ENCODE data around the gene EEF1G. TPM values are rescaled to one million over a fixed set of nuclear protein-coding genes. Genes with fewer than 3 reads are reported as not detected.

Gene EEF1G
- total RNA-seq, 1 experiment from 2014 or later = 2,008 TPM

DNA sequence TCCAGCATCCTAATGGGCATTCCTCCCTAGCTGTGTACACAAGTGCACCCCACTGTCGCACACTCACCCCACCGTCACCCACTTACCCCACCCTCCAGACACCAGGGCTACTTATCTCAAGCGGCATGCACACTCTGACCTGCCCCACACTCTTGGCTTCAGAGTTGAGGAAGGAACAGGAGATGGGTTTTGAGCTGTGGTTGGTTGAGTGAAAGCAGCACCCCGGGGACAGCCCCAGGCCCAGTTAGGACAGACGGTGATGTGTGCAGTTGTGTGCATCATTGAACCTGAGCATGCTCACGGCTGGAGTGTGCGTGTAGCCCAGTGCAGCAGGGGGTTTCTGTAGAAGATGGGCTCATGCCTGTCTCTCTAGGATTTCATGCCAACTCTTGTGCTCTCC lies 59.5 kb downstream of the EEF1G start:
- Histone ChIP-seq H4K20me1 (ENCODE audit: insufficient read depth) (peaks cover 6% of the 10 kb centered on the region; the same call in 1 of the 2 replicates), H3K36me3 (ENCODE audit: low read depth) (peaks cover 30% of the 10 kb centered on the region), H3F3A (ENCODE audit: insufficient read depth, low read depth) (peaks cover 56% of the 10 kb centered on the region), H3K9me3 (ENCODE audit: insufficient read depth, low read depth) (no peaks in the 10 kb centered on the region), H3K4me3 (no peak overlapping the region), H3K9me2 (ENCODE audit: insufficient read depth) (no peaks in the 10 kb centered on the region), H3K4me2 (no peak overlapping the region), H3K27me3 (ENCODE audit: insufficient read depth, low read depth) (no peaks in the 10 kb centered on the region), H3K79me2 (ENCODE audit: low read depth) (no peaks in the 10 kb centered on the region), H3K4me1 (replicated peaks; ENCODE audit: insufficient read depth) (peaks cover 16% of the 10 kb centered on the region), H2AFZ (no peak overlapping the region), H3K27ac (no peak overlapping the region)
- TF ChIP-seq EZH2 (IDR thresholded peaks at IDR 0.05; ENCODE audit: low read depth) = no peak
- no peak for TF ChIP-seq CTCF (conservative IDR thresholded peaks at IDR 0.05)
- intact Hi-C loops (cut with micrococcal nuclease; ENCODE audit: unreplicated experiment) = no loop called here
- no TSS peak for BruUV-seq (replicated peaks)
- ChIA-PET POLR2A (ENCODE audit: unreplicated experiment) (no interaction called here), CTCF (interaction anchor here (0.6 kb wide), 1 partner anchor 108 kb away, joined by 6 read pairs; no protein-coding TSS in a partner anchor)
- DNase-seq = no peak

GRCh38 chr11:62513626-62514025 lies 60.1 kb downstream of the EEF1G start:
- no peak overlapping the region for H3K27ac ChIP-seq
- BruUV-seq (replicated peaks) = no TSS peak
- H3K36me3 ChIP-seq (ENCODE audit: low read depth) = peaks cover 24% of the 10 kb centered on the region
- H3K9me2 ChIP-seq (ENCODE audit: insufficient read depth) = no peaks in the 10 kb centered on the region
- TF ChIP-seq CTCF (conservative IDR thresholded peaks at IDR 0.05) (no peak), EZH2 (IDR thresholded peaks at IDR 0.05; ENCODE audit: low read depth) (no peak)
- peaks cover 6% of the 10 kb centered on the region; the same call in 1 of the 2 replicates for H4K20me1 ChIP-seq (ENCODE audit: insufficient read depth)
- DNase-seq = no peak
- H3F3A ChIP-seq (ENCODE audit: insufficient read depth, low read depth) = peaks cover 56% of the 10 kb centered on the region
- no peak overlapping the region for H3K4me2 ChIP-seq
- no peak overlapping the region for H2AFZ ChIP-seq
- H3K9me3 ChIP-seq (ENCODE audit: insufficient read depth, low read depth) = no peaks in the 10 kb centered on the region
- H3K4me3 ChIP-seq = no peak overlapping the region
- intact Hi-C loops (cut with micrococcal nuclease; ENCODE audit: unreplicated experiment) = no loop called here
- peaks cover 22% of the 10 kb centered on the region for H3K4me1 ChIP-seq (replicated peaks; ENCODE audit: insufficient read depth)
- no peaks in the 10 kb centered on the region for H3K27me3 ChIP-seq (ENCODE audit: insufficient read depth, low read depth)
- POLR2A ChIA-PET (ENCODE audit: unreplicated experiment) = interaction anchor here (0.6 kb wide), 1 partner anchor 29 kb away, joined by 3 read pairs; no protein-coding TSS in a partner anchor
- no peaks in the 10 kb centered on the region for H3K79me2 ChIP-seq (ENCODE audit: low read depth)
- CTCF ChIA-PET = no interaction called here

DNA sequence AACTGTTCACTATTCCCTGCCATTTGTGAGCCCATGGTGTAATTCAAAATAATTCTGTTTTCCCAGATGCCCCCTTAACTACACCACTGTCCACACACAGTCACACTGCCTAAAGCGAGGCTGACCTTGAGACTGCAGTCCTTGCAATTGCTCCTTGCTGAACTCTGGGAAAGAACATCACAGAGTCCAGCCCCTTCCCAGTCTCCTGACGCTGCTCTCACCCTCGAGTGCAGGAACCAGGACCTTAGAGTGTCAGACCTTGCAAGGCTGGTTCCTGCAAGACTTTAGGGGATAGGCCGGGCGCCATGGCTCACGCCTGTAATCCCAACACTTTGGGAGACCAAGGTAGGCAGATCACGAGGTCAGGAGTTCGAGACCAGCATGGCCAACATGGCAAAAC lies 60.7 kb downstream of the EEF1G start:
- CTCF ChIA-PET = interaction anchor here (0.7 to 1.7 kb wide), 2 partner anchors 47 to 89 kb away, joined by 4 to 10 read pairs; no protein-coding TSS in a partner anchor

More for the DNA sequence above, 60.7 kb downstream of the EEF1G start:
- H3K9me3 ChIP-seq (ENCODE audit: insufficient read depth, low read depth) = no peaks in the 10 kb centered on the region
- H3K79me2 ChIP-seq (ENCODE audit: low read depth) = no peaks in the 10 kb centered on the region
- peaks cover 6% of the 10 kb centered on the region; the same call in 1 of the 2 replicates for H4K20me1 ChIP-seq (ENCODE audit: insufficient read depth)
- no peaks in the 10 kb centered on the region for H3K27me3 ChIP-seq (ENCODE audit: insufficient read depth, low read depth)
- DNase-seq = no peak
- H3K9me2 ChIP-seq (ENCODE audit: insufficient read depth) = no peaks in the 10 kb centered on the region
- peaks cover 22% of the 10 kb centered on the region for H3K36me3 ChIP-seq (ENCODE audit: low read depth)
- no peak overlapping the region for H3K4me2 ChIP-seq
- no peak overlapping the region for H2AFZ ChIP-seq
- POLR2A ChIA-PET (ENCODE audit: unreplicated experiment) = interaction anchor here (0.6 kb wide), 1 partner anchor 30 kb away, joined by 3 read pairs; no protein-coding TSS in a partner anchor
- no peak overlapping the region for H3K4me3 ChIP-seq
- no TSS peak for BruUV-seq (replicated peaks)
- H3K27ac ChIP-seq = no peak overlapping the region
- no peak for TF ChIP-seq EZH2 (IDR thresholded peaks at IDR 0.05; ENCODE audit: low read depth)
- TF ChIP-seq CTCF (conservative IDR thresholded peaks at IDR 0.05) = no peak
- peaks cover 57% of the 10 kb centered on the region for H3F3A ChIP-seq (ENCODE audit: insufficient read depth, low read depth)
- intact Hi-C loops (cut with micrococcal nuclease; ENCODE audit: unreplicated experiment) = no loop called here
- H3K4me1 ChIP-seq (replicated peaks; ENCODE audit: insufficient read depth) = peaks cover 28% of the 10 kb centered on the region

Small RNA genes within 50 kb of the gene (microRNA-seq; reads per million reads assigned to microRNA genes)
- not detected for gene MIR6747 (ENCODE audit: borderline number of aligned reads, borderline replicate concordance)

Other genes with a start within 250 kb of the EEF1G start
- gene ASRGL1, start 236.4 kb downstream of the EEF1G start, total RNA-seq (2021) = 6.2 and 8.4 TPM in 2 replicates
- gene SCGB1A1, start 154.9 kb downstream of the EEF1G start, total RNA-seq (2021) = not detected in 2 replicates
- gene AHNAK, start 27.1 kb downstream of the EEF1G start, total RNA-seq (2021) = 632 and 734 TPM in 2 replicates
- 39.3 and 40.5 TPM in 2 replicates for gene TUT1, start 17.6 kb upstream of the EEF1G start, total RNA-seq (2021)
- gene MTA2, start 28.0 kb upstream of the EEF1G start, total RNA-seq (2021) = 96.6 and 120 TPM in 2 replicates
- gene EML3, start 38.9 kb upstream of the EEF1G start, total RNA-seq (2021) = 83.2 and 84.2 TPM in 2 replicates
- gene ROM1, start 39.4 kb upstream of the EEF1G start, total RNA-seq (2021) = 6.2 and 7.0 TPM in 2 replicates
- 38.9 and 60.5 TPM in 2 replicates for gene B3GAT3, start 48.1 kb upstream of the EEF1G start, total RNA-seq (2021)
- 478 and 525 TPM in 2 replicates for gene GANAB, start 72.7 kb upstream of the EEF1G start, total RNA-seq (2021)
- gene INTS5, start 79.4 kb upstream of the EEF1G start, total RNA-seq (2021) = 28.2 and 31.5 TPM in 2 replicates
- 86.7 and 94.9 TPM in 2 replicates for gene C11orf98, start 91.3 kb upstream of the EEF1G start, total RNA-seq (2021)
- gene CSKMT, start 91.4 kb upstream of the EEF1G start, total RNA-seq (2021) = 19.2 and 51.9 TPM in 2 replicates
- 16.1 and 25.4 TPM in 2 replicates for gene UQCC3, start 97.8 kb upstream of the EEF1G start, total RNA-seq (2021)
- gene LBHD1, start 98.4 kb upstream of the EEF1G start, total RNA-seq (2021) = 13.2 and 16.1 TPM in 2 replicates
- gene UBXN1, start 105.2 kb upstream of the EEF1G start, total RNA-seq (2021) = 143 and 150 TPM in 2 replicates
- 1.0 and 1.3 TPM in 2 replicates for gene LRRN4CL, start 115.6 kb upstream of the EEF1G start, total RNA-seq (2021)
- 173 and 201 TPM in 2 replicates for gene BSCL2, start 133.5 kb upstream of the EEF1G start, total RNA-seq (2021)
- gene GNG3, start 133.8 kb upstream of the EEF1G start, total RNA-seq (2021) = 0.57 TPM in 1 of 2 replicates, not detected in the other
- gene HNRNPUL2, start 153.6 kb upstream of the EEF1G start, total RNA-seq (2021) = 55.2 and 76.9 TPM in 2 replicates
- 65.3 and 71.4 TPM in 2 replicates for gene TTC9C, start 154.6 kb upstream of the EEF1G start, total RNA-seq (2021)
- 16.5 and 17.2 TPM in 2 replicates for gene ZBTB3, start 180.3 kb upstream of the EEF1G start, total RNA-seq (2021)
- 131 and 155 TPM in 2 replicates for gene POLR2G, start 187.7 kb upstream of the EEF1G start, total RNA-seq (2021)
- 31.2 and 36.4 TPM in 2 replicates for gene TAF6L, start 197.5 kb upstream of the EEF1G start, total RNA-seq (2021)
- 45.5 and 48.3 TPM in 2 replicates for gene TMEM179B, start 213.5 kb upstream of the EEF1G start, total RNA-seq (2021)
- gene TMEM223, start 218.1 kb upstream of the EEF1G start, total RNA-seq (2021) = 17.9 and 22.6 TPM in 2 replicates
- gene NXF1, start 231.5 kb upstream of the EEF1G start, total RNA-seq (2021) = 45.6 and 56.1 TPM in 2 replicates